Body of pancreas (tissue), 4 donors: ENCODE results near the gene WWOX. TPM values are rescaled to one million over a fixed set of nuclear protein-coding genes. Genes with fewer than 3 reads are reported as not detected.

Source experiments
- ATAC-seq: fragments of 150-250 bp; one replicate; pipeline ENCODE4 v1.9.1; 2016
- DNase-seq, 4 donors: peaks; one replicate each; pipeline ENCODE4 v3.0.0-alpha.2; 2019
- H3K27ac ChIP-seq, 4 donors: fragments of 200-600 bp; sonication (generic); 1 replicate in 3 of 4; 2 replicates in 1 of 4; pipeline versions ENCODE4 v1.5.1 to v1.6.1; 2016 to 2019; ENCODE audit warnings: mild to moderate bottlenecking in 1 of 4, mixed read lengths in 1 of 4, moderate library complexity in 1 of 4
- H3K27me3 ChIP-seq, 2 donors: fragments of 200-600 bp; sonication (generic); one replicate each; pipeline ENCODE4 v1.6.0; 2016; ENCODE audit warnings: mild to moderate bottlenecking in 1 of 2
- H3K36me3 ChIP-seq, 2 donors: fragments of 200-600 bp; sonication (generic); replicated peaks in 1 of 2; 2 replicates each; pipeline ENCODE4 v1.5.1; 2016; ENCODE audit warnings: low read depth in 2 of 2; ENCODE audit not compliant: insufficient read depth in 1 of 2
- H3K4me1 ChIP-seq: fragments of 200-600 bp; sonication (generic); one replicate; pipeline ENCODE4 v1.6.0; 2016
- H3K4me3 ChIP-seq, 2 donors: fragments of 200-600 bp; sonication (generic); 1 replicate in 1 of 2; 2 replicates in 1 of 2; pipeline ENCODE4 v1.5.1; 2016 to 2019
- H3K9me3 ChIP-seq, 3 donors: fragments of 200-600 bp; sonication (generic); 1 replicate in 2 of 3; 2 replicates in 1 of 3; pipeline ENCODE4 v1.5.1; 2016
- POLR2A ChIP-seq, 3 donors: fragments of 450-650 bp; IDR thresholded peaks; one replicate each; pipeline ENCODE4 v1.6.1; 2016; ENCODE audit warnings: antibody characterized with exemption in 3 of 3, mild to moderate bottlenecking in 2 of 3
- WGBS, 2 donors: methylation state at CpG; one replicate each; pipeline ENCODE4 v1.1.5; 2017; 5-methylcytosine and 5-hydroxymethylcytosine counted together
- intact Hi-C: fragments of 100-400 bp; cut with DNase I; formaldehyde crosslinking; loops from one replicate; pipeline ENCODE4 v1.15.1; 2023
- total RNA-seq, 2 donors: library from RNA; depleted of rRNA; stranded (reverse); fragments of >200 nt; gene quantifications; one replicate each; pipeline ENCODE4 v1.1.0, GENCODE V29; 2016
- TF ChIP-seq, protein P1 (sequence below), 7 experiments: fragments of 450-650 bp in 4 of 7; fragments of 200-600 bp in 3 of 7; sonication (generic) in 3 of 7; IDR thresholded peaks; one replicate each; pipeline ENCODE4 v1.5.1; 2016 to 2019; ENCODE audit warnings: antibody characterized with exemption in 7 of 7

WWOX gene
- total RNA-seq, 2 donors from 2014 or later: 52.7 to 67.2 TPM

DNA sequence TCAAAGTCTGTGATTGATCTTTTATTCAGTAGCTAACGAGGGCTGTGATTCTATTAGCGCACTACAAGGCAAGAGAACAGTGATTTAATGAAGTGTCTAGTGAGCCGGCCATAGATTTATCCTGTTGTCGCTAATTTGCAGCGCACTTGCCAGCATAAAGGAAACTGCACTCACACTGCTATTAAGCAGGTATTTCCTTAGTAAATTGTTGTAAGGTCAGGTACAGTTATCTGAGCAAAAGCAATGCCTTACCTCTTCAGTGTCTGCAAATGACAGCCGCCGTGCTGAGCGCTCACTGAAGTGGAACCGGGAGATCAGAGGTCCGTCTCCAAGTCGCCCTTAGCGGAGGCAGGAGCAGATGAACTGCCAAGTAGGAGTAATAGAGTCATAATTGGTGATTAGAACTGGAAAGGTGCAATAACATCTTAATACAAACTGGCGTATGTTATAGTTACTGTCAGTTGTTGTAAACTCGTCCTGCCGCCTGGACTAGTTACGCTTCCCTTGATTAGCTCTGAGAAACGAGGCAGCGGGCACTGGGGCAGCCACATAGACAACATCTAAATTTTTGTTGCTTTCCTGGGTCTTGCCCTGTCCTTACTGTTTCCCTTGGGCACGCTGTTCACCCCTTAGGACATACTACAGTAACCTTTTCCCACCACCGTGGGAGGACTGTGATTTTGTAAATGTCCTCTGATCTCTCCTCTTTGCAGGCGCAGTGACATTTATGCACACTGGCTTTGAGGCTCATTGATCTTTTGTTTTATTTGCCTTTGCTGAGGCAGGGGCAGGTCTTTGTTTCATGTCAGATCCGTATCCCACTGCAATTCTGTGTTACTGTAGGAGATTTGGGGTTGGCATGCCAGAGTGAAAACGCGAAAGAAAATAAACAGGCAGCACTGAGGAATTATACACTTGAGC lies 363.1 kb downstream of the WWOX start:
- 77 to 80% methylated on average over 24 of the region's 24 CpGs for WGBS, 2 donors
- H3K36me3 ChIP-seq: no peaks in the 10 kb centered on the region
- H3K4me3 ChIP-seq: no peak overlapping the region
- no peaks in the 10 kb centered on the region for H3K4me1 ChIP-seq
- intact Hi-C loops: no loop called here
- H3K27ac ChIP-seq: no peak overlapping the region
- no peaks in the 10 kb centered on the region for H3K9me3 ChIP-seq
- DNase-seq (no peak), ATAC-seq (no peak)
- no peaks in the 10 kb centered on the region for H3K27me3 ChIP-seq
- TF ChIP-seq POLR2A (IDR thresholded peaks at IDR 0.05): no peak

- 74 to 80% methylated on average over 1 of the region's 1 CpG for WGBS, 2 donors
- Histone ChIP-seq H3K9me3 (no peaks in the 10 kb centered on the region), H3K27ac (no peak overlapping the region), H3K36me3 (no peaks in the 10 kb centered on the region), H3K4me1 (no peaks in the 10 kb centered on the region), H3K4me3 (no peak overlapping the region), H3K27me3 (no peaks in the 10 kb centered on the region)
- ATAC-seq: no peak
- DNase-seq: no peak
- no peak for TF ChIP-seq POLR2A (IDR thresholded peaks at IDR 0.05)
- TF ChIP-seq, protein P1, sequence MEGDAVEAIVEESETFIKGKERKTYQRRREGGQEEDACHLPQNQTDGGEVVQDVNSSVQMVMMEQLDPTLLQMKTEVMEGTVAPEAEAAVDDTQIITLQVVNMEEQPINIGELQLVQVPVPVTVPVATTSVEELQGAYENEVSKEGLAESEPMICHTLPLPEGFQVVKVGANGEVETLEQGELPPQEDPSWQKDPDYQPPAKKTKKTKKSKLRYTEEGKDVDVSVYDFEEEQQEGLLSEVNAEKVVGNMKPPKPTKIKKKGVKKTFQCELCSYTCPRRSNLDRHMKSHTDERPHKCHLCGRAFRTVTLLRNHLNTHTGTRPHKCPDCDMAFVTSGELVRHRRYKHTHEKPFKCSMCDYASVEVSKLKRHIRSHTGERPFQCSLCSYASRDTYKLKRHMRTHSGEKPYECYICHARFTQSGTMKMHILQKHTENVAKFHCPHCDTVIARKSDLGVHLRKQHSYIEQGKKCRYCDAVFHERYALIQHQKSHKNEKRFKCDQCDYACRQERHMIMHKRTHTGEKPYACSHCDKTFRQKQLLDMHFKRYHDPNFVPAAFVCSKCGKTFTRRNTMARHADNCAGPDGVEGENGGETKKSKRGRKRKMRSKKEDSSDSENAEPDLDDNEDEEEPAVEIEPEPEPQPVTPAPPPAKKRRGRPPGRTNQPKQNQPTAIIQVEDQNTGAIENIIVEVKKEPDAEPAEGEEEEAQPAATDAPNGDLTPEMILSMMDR (IDR thresholded peaks at IDR 0.05): no peak
- intact Hi-C loops: no loop called here
Observed at GRCh38 chr16:78463591-78463990, 364.1 kb downstream of the WWOX start.

- Histone ChIP-seq H3K4me1 (no peaks in the 10 kb centered on the region), H3K4me3 (no peak overlapping the region), H3K27ac (no peak overlapping the region), H3K9me3 (no peaks in the 10 kb centered on the region), H3K36me3 (no peaks in the 10 kb centered on the region), H3K27me3 (no peaks in the 10 kb centered on the region)
- ATAC-seq (no peak), DNase-seq (no peak)
- intact Hi-C loops: no loop called here
- no peak for TF ChIP-seq POLR2A (IDR thresholded peaks at IDR 0.05)
- 92 to 93% methylated on average over 3 of the region's 3 CpGs for WGBS, 2 donors
Observed at GRCh38 chr16:78464833-78465232, 365.4 kb downstream of the WWOX start.

GRCh38 chr16:78465730-78466129 lies 366.3 kb downstream of the WWOX start:
- TF ChIP-seq POLR2A (IDR thresholded peaks at IDR 0.05): no peak
- TF ChIP-seq, protein P1 (IDR thresholded peaks at IDR 0.05): no peak
- ATAC-seq (no peak), DNase-seq (no peak)
- intact Hi-C loops: no loop called here
- no peaks in the 10 kb centered on the region for H3K27me3 ChIP-seq
- H3K36me3 ChIP-seq: no peaks in the 10 kb centered on the region
- H3K4me1 ChIP-seq: no peaks in the 10 kb centered on the region
- no peak overlapping the region for H3K27ac ChIP-seq
- no peaks in the 10 kb centered on the region for H3K9me3 ChIP-seq
- H3K4me3 ChIP-seq: no peak overlapping the region
- WGBS, 2 donors: 93 to 97% methylated on average over 6 of the region's 6 CpGs

- Histone ChIP-seq H3K9me3 (no peaks in the 10 kb centered on the region), H3K36me3 (no peaks in the 10 kb centered on the region), H3K27me3 (no peaks in the 10 kb centered on the region), H3K4me3 (no peak overlapping the region), H3K4me1 (no peaks in the 10 kb centered on the region), H3K27ac (no peak overlapping the region)
- TF ChIP-seq POLR2A (IDR thresholded peaks at IDR 0.05): no peak
- TF ChIP-seq, protein P1 (IDR thresholded peaks at IDR 0.05): no peak
- WGBS, 2 donors: 91 to 93% methylated on average over 4 of the region's 4 CpGs
- ATAC-seq: no peak
- intact Hi-C loops: no loop called here
- no peak for DNase-seq
Observed at GRCh38 chr16:78469787-78470186, 370.3 kb downstream of the WWOX start.
